ENCODE results near the gene ATP11B.

Gene ATP11B

GRCh38 chr3:182783106-182783505 lies 10.2 kb upstream of the ATP11B start:
- Mint-ChIP-seq H3K27ac (no peak overlapping the region), H3K9me3 (peaks cover 1% of the 10 kb centered on the region), H3K4me1 (no peaks in the 10 kb centered on the region), H3K36me3 (ENCODE audit: low read depth) (no peaks in the 10 kb centered on the region), H3K27me3 (ENCODE audit: low read depth) (peaks cover 7% of the 10 kb centered on the region), H3K4me3 (no peak overlapping the region)
- TF ChIP-seq, protein P1, sequence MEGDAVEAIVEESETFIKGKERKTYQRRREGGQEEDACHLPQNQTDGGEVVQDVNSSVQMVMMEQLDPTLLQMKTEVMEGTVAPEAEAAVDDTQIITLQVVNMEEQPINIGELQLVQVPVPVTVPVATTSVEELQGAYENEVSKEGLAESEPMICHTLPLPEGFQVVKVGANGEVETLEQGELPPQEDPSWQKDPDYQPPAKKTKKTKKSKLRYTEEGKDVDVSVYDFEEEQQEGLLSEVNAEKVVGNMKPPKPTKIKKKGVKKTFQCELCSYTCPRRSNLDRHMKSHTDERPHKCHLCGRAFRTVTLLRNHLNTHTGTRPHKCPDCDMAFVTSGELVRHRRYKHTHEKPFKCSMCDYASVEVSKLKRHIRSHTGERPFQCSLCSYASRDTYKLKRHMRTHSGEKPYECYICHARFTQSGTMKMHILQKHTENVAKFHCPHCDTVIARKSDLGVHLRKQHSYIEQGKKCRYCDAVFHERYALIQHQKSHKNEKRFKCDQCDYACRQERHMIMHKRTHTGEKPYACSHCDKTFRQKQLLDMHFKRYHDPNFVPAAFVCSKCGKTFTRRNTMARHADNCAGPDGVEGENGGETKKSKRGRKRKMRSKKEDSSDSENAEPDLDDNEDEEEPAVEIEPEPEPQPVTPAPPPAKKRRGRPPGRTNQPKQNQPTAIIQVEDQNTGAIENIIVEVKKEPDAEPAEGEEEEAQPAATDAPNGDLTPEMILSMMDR (IDR thresholded peaks at IDR 0.05; ENCODE audit: unreplicated experiment in 3 of 3) = no peak

DNA sequence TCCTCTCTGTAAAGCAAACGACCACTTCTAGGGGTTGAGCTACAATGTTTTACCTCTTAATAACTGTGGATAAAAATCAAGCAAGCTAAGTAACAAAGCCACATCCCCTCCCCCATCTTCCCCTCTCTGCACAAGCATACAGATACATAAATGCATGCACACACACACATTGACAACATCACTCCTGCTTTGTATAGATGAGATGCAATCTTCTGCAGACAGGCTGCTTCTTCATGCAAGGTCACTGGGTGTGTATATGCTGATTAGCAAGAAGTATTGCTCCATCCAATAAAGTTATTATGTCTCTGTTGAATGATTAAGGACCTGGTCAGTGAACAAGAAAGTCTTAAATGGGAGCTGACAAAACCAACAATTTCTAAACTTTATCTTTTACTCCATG lies 8.8 kb upstream of the ATP11B start:
- Mint-ChIP-seq H3K9me3 (no peaks in the 10 kb centered on the region), H3K4me3 (no peak overlapping the region), H3K27ac (no peak overlapping the region), H3K36me3 (ENCODE audit: low read depth) (no peaks in the 10 kb centered on the region), H3K4me1 (no peaks in the 10 kb centered on the region), H3K27me3 (ENCODE audit: low read depth) (peaks cover 7% of the 10 kb centered on the region)
- TF ChIP-seq, protein P1 (IDR thresholded peaks at IDR 0.05; ENCODE audit: unreplicated experiment in 3 of 3) = no peak

GRCh38 chr3:182785142-182785541 lies 8.2 kb upstream of the ATP11B start:
- H3K9me3 Mint-ChIP-seq = no peaks in the 10 kb centered on the region
- no peaks in the 10 kb centered on the region for H3K36me3 Mint-ChIP-seq (ENCODE audit: low read depth)
- no peaks in the 10 kb centered on the region for H3K4me1 Mint-ChIP-seq
- H3K27ac Mint-ChIP-seq = no peak overlapping the region
- TF ChIP-seq, protein P1 (IDR thresholded peaks at IDR 0.05; ENCODE audit: unreplicated experiment in 3 of 3) = no peak
- peaks cover 7% of the 10 kb centered on the region for H3K27me3 Mint-ChIP-seq (ENCODE audit: low read depth)
- H3K4me3 Mint-ChIP-seq = no peak overlapping the region

DNA sequence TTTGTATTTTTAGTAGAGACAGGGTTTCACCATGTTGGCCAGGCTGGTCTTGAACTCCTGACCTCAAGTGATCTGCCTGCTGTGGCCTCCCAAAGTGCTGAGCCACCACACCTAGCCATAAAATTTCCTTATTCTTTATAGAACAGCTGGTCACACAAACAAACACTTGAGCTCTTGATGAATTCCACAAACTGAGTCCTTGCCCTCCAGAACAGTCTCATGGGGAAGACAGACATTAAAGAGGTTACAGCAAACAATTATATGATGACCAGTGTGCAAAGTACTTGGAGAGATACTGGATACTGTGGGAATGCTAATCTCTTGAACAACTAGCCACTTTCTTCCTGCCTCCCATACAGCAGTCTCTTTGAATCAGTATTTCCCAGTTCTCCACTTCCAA lies 7.5 kb upstream of the ATP11B start:
- Mint-ChIP-seq H3K27ac (no peak overlapping the region), H3K9me3 (no peaks in the 10 kb centered on the region), H3K4me3 (no peak overlapping the region), H3K4me1 (no peaks in the 10 kb centered on the region), H3K36me3 (ENCODE audit: low read depth) (no peaks in the 10 kb centered on the region), H3K27me3 (ENCODE audit: low read depth) (peaks cover 7% of the 10 kb centered on the region)
- TF ChIP-seq, protein P1 (IDR thresholded peaks at IDR 0.05; ENCODE audit: unreplicated experiment in 3 of 3) = no peak

DNA sequence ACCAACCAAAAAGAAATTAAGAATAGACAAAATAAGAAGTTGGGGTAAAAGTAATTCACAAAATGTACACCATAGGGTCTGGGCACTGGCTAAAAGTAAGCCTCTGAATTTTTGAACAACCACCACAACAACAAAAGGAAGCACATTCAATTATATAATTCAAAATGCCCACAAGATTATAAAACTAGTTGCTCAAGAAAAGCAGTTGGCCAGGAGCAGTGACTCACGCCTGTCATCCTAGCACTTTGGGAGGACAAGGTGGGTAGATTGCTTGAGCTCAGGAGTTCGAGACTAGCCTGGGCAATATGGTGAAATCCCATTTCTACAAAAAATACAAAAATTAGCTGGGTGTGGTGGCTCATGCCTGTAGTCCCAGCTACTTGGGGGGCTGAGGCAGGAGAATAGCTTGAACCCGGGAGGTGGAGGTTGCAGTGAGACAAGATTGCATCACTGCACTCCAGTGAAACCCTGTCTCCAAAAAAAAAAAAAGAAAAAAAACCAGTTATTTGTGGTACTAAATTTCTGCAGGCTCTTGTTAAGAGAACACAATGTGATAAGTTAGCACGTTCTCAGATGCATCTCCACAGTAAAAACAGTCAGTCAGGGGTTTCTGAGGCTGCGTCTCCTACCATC lies 6.6 kb upstream of the ATP11B start:
- TF ChIP-seq, protein P1 (IDR thresholded peaks at IDR 0.05; ENCODE audit: unreplicated experiment in 3 of 3) = no peak
- Mint-ChIP-seq H3K4me1 (no peaks in the 10 kb centered on the region), H3K9me3 (no peaks in the 10 kb centered on the region), H3K36me3 (ENCODE audit: low read depth) (no peaks in the 10 kb centered on the region), H3K4me3 (no peak overlapping the region), H3K27ac (no peak overlapping the region), H3K27me3 (ENCODE audit: low read depth) (peaks cover 7% of the 10 kb centered on the region)

GRCh38 chr3:182787302-182788036 lies 5.8 kb upstream of the ATP11B start:
- Mint-ChIP-seq H3K4me1 (no peaks in the 10 kb centered on the region), H3K4me3 (no peak overlapping the region), H3K9me3 (no peaks in the 10 kb centered on the region), H3K27me3 (ENCODE audit: low read depth) (peaks cover 7% of the 10 kb centered on the region), H3K27ac (no peak overlapping the region), H3K36me3 (ENCODE audit: low read depth) (no peaks in the 10 kb centered on the region)
- TF ChIP-seq, protein P1 (IDR thresholded peaks at IDR 0.05; ENCODE audit: unreplicated experiment in 3 of 3) = no peak

Data from nephron (organoid).